H1 (cell line): ENCODE measurements around the gene AGAP1. TPM values are rescaled to one million over a fixed set of nuclear protein-coding genes. Genes with fewer than 3 reads are reported as not detected.

ENCODE experiments used
- CTCF ChIA-PET: fragments of 300-600 bp; sonication (Branson Sonifier 250); formaldehyde crosslinking; loops from one replicate; lab custom pipeline; 2021; ENCODE audit not compliant: partially characterized antibody; lab: Charles Lee
- POLR2A ChIA-PET: fragments of 300-600 bp; sonication (Branson Sonifier 250); formaldehyde crosslinking; loops from one replicate; lab custom pipeline; 2021; ENCODE audit warnings: inconsistent platforms; ENCODE audit not compliant: partially characterized antibody; lab: Charles Lee
- DNase-seq, 2 experiments: peaks; one replicate each; pipeline versions ENCODE4 v3.0.0 to v3.0.0-alpha.2; 2010 to 2022; ENCODE audit warnings: low spot score in 2 of 2, low read depth in 1 of 2, mixed read lengths in 1 of 2
- FAIRE-seq: peaks from 2 replicates; lab custom pipeline; 2011; peaks lifted over from hg19 to GRCh38; lab: Jason Lieb, UNC
- H2AFZ ChIP-seq: 2 replicates; pipeline ENCODE4 v1.8.1; 2012; ENCODE audit warnings: low read length, inconsistent platforms
- H2AK5ac ChIP-seq: 2 replicates; pipeline ENCODE4 v1.6.1; 2013; ENCODE audit warnings: low read depth, low read length
- H2BK120ac ChIP-seq: replicated peaks from 2 replicates; pipeline ENCODE3; 2013; ENCODE audit warnings: low read depth, low read length, inconsistent platforms
- H2BK12ac ChIP-seq: 2 replicates; pipeline ENCODE4 v1.6.1; 2013; ENCODE audit warnings: low read depth, low read length
- H2BK15ac ChIP-seq: 2 replicates; pipeline ENCODE4 v1.6.1; 2013; ENCODE audit warnings: low read length
- H2BK20ac ChIP-seq: 2 replicates; pipeline ENCODE4 v1.6.1; 2013; ENCODE audit warnings: low read length
- H2BK5ac ChIP-seq: 2 replicates; pipeline ENCODE4 v1.6.1; 2013; ENCODE audit warnings: low read depth, low read length
- H3K14ac ChIP-seq: 2 replicates; pipeline ENCODE4 v1.6.1; 2013; ENCODE audit warnings: inconsistent platforms; ENCODE audit not compliant: insufficient read length
- H3K18ac ChIP-seq: 2 replicates; pipeline ENCODE4 v1.6.1; 2013; ENCODE audit warnings: low read length; ENCODE audit errors: extremely low read depth
- H3K23ac ChIP-seq: 2 replicates; pipeline ENCODE4 v1.6.1; 2013; ENCODE audit warnings: inconsistent platforms; ENCODE audit not compliant: insufficient read length
- H3K23me2 ChIP-seq: 2 replicates; pipeline ENCODE4 v1.6.1; 2013; ENCODE audit warnings: low read depth, low read length
- H3K27ac ChIP-seq: 2 replicates; pipeline ENCODE4 v1.6.1; 2011; ENCODE audit warnings: low read depth, low read length, inconsistent platforms
- H3K27me3 ChIP-seq, 4 experiments: replicated peaks in 1 of 4; 1 replicate in 1 of 4; 2 replicates in 3 of 4; pipeline versions ENCODE4 v1.6.1 to v1.8.1; 2011 to 2013; ENCODE audit warnings: low read length in 3 of 4, mild to moderate bottlenecking in 3 of 4, inconsistent platforms in 2 of 4, mixed read lengths in 2 of 4, moderate library complexity in 1 of 4; ENCODE audit not compliant: control insufficient read depth in 3 of 4, insufficient read depth in 3 of 4; ENCODE audit errors: extremely low read depth in 1 of 4
- H3K36me3 ChIP-seq, 4 experiments: 2 replicates each; pipeline versions ENCODE4 v1.6.1 to v1.8.1; 2011 to 2013; ENCODE audit warnings: mild to moderate bottlenecking in 4 of 4, low read length in 3 of 4, moderate library complexity in 2 of 4, control low read depth in 1 of 4, inconsistent platforms in 1 of 4; ENCODE audit not compliant: insufficient read depth in 4 of 4, control insufficient read depth in 2 of 4
- H3K4ac ChIP-seq: replicated peaks from 2 replicates; pipeline ENCODE3; 2013; ENCODE audit warnings: low read length, low read depth, mixed read lengths, inconsistent platforms; ENCODE audit not compliant: insufficient read length
- H3K4me1 ChIP-seq, 4 experiments: replicated peaks in 1 of 4; 1 replicate in 1 of 4; 2 replicates in 3 of 4; pipeline versions ENCODE4 v1.6.1 to v1.8.1; 2011 to 2013; ENCODE audit warnings: low read length in 3 of 4, inconsistent platforms in 2 of 4, mixed read lengths in 1 of 4; ENCODE audit not compliant: insufficient read depth in 4 of 4, control insufficient read depth in 3 of 4
- H3K4me2 ChIP-seq, 2 experiments: 2 replicates each; pipeline versions ENCODE4 v1.6.1 to v1.8.1; 2011 to 2013; ENCODE audit warnings: low read depth in 2 of 2, low read length in 2 of 2, control low read depth in 1 of 2, inconsistent platforms in 1 of 2, mild to moderate bottlenecking in 1 of 2; ENCODE audit not compliant: insufficient read depth in 1 of 2
- H3K4me3 ChIP-seq, 4 experiments: fragments of 200-600, 300-600 bp in 1 of 4; sonication (generic), shearing (Covaris generic), sonication (Bioruptor Twin) in 1 of 4; 2 replicates each; pipeline versions ENCODE4 v1.5.1 to v1.8.1; 2011 to 2016; ENCODE audit warnings: low read length in 4 of 4, low read depth in 3 of 4, control low read depth in 2 of 4, inconsistent platforms in 2 of 4, mild to moderate bottlenecking in 2 of 4, mixed read lengths in 1 of 4, moderate library complexity in 1 of 4; ENCODE audit not compliant: insufficient read depth in 2 of 4; ENCODE audit errors: extremely low read depth in 1 of 4
- H3K56ac ChIP-seq: replicated peaks from 2 replicates; pipeline ENCODE3; 2013; ENCODE audit warnings: low read depth, mild to moderate bottlenecking, mixed read lengths, low read length, inconsistent platforms; ENCODE audit not compliant: insufficient read length
- H3K79me1 ChIP-seq: 2 replicates; pipeline ENCODE4 v1.6.1; 2013; ENCODE audit warnings: low read depth, low read length, control low read depth
- H3K79me2 ChIP-seq, 2 experiments: 2 replicates each; pipeline versions ENCODE4 v1.6.1 to v1.8.1; 2012 to 2013; ENCODE audit warnings: low read length in 2 of 2, mild to moderate bottlenecking in 2 of 2, inconsistent platforms in 1 of 2; ENCODE audit not compliant: insufficient read depth in 2 of 2, control insufficient read depth in 1 of 2
- H3K9ac ChIP-seq, 4 experiments: replicated peaks in 1 of 4; 1 replicate in 1 of 4; 2 replicates in 3 of 4; pipeline versions ENCODE4 v1.6.1 to v1.8.1; 2011 to 2013; ENCODE audit warnings: low read depth in 3 of 4, low read length in 3 of 4, control low read depth in 2 of 4, mild to moderate bottlenecking in 2 of 4, moderate library complexity in 2 of 4, inconsistent platforms in 1 of 4; ENCODE audit errors: extremely low read depth in 1 of 4
- H3K9me3 ChIP-seq, 2 experiments: 2 replicates each; pipeline versions ENCODE4 v1.6.1 to v1.8.1; 2012 to 2013; ENCODE audit warnings: mild to moderate bottlenecking in 2 of 2, moderate library complexity in 2 of 2, control low read depth in 1 of 2, inconsistent platforms in 1 of 2, low read depth in 1 of 2, low read length in 1 of 2, mixed read lengths in 1 of 2; ENCODE audit not compliant: insufficient read depth in 2 of 2
- H4K20me1 ChIP-seq, 2 experiments: replicated peaks in 1 of 2; 2 replicates each; pipeline versions ENCODE3 to v1.8.1; 2011 to 2013; ENCODE audit warnings: inconsistent platforms in 2 of 2, low read length in 2 of 2, mild to moderate bottlenecking in 1 of 2; ENCODE audit not compliant: insufficient read depth in 2 of 2, control insufficient read depth in 1 of 2
- H4K5ac ChIP-seq: 2 replicates; pipeline ENCODE4 v1.6.1; 2013; ENCODE audit warnings: low read length, low read depth, mixed read lengths, inconsistent platforms; ENCODE audit not compliant: insufficient read length
- H4K8ac ChIP-seq: 2 replicates; pipeline ENCODE4 v1.8.0; 2013; ENCODE audit warnings: mild to moderate bottlenecking, moderate library complexity, low read length, inconsistent platforms; ENCODE audit not compliant: insufficient read depth; ENCODE audit errors: extremely low read depth
- H4K91ac ChIP-seq: replicated peaks from 2 replicates; pipeline ENCODE3; 2013; ENCODE audit warnings: low read length, mixed read lengths, inconsistent platforms; ENCODE audit not compliant: insufficient read length
- CTBP2 ChIP-seq: IDR thresholded peaks from 2 replicates; pipeline ENCODE4 v1.7.0; 2011; ENCODE audit warnings: borderline replicate concordance, mild to moderate bottlenecking, moderate library complexity, mixed read lengths, low read length; ENCODE audit not compliant: insufficient read depth, insufficient read length
- EGR1 ChIP-seq: IDR thresholded peaks from 2 replicates; pipeline ENCODE4 v1.6.1; 2011; ENCODE audit warnings: low read depth, low read length, borderline replicate concordance
- EP300 ChIP-seq, 2 experiments: IDR thresholded peaks; 1 replicate in 1 of 2; 2 replicates in 1 of 2; pipeline ENCODE4 v1.6.1; 2011 to 2012; ENCODE audit warnings: low read depth in 2 of 2, low read length in 2 of 2, mild to moderate bottlenecking in 2 of 2, borderline replicate concordance in 1 of 2, inconsistent platforms in 1 of 2, moderate library complexity in 1 of 2
- MAX ChIP-seq: IDR thresholded peaks from 2 replicates; pipeline ENCODE4 v1.6.1; 2012; ENCODE audit warnings: inconsistent platforms
- PHF8 ChIP-seq: fragments of 200-600 bp; sonication (generic); conservative IDR thresholded peaks from 2 replicates; pipeline ENCODE4 v1.7.1; 2012; ENCODE audit warnings: low read depth, mild to moderate bottlenecking, inconsistent platforms, low read length, moderate library complexity
- POLR2AphosphoS5 ChIP-seq: IDR thresholded peaks from 2 replicates; pipeline ENCODE4 v1.6.1; 2011; ENCODE audit warnings: low read depth, low read length
- RFX5 ChIP-seq: IDR thresholded peaks from 2 replicates; pipeline ENCODE4 v1.6.1; 2011; ENCODE audit warnings: low read depth, low read length, improper control_type of control experiment, borderline replicate concordance
- RNF2 ChIP-seq: fragments of 200-900, 300-1000 bp; sonication (generic); IDR thresholded peaks from 2 replicates; pipeline ENCODE4 v1.7.1; 2016; ENCODE audit warnings: borderline replicate concordance, low read depth, mild to moderate bottlenecking, antibody characterized with exemption, low read length; ENCODE audit not compliant: poor library complexity, severe bottlenecking; ENCODE audit errors: missing control alignments
- WGBS, 2 experiments: shearing (Covaris generic) in 1 of 2; methylation state at CpG; one replicate each; pipeline versions ENCODE4 v1.1.6 to v1.1.7; 2013 to 2015; ENCODE audit warnings: low lambda C conversion rate in 2 of 2, mixed read lengths in 2 of 2, inconsistent platforms in 1 of 2, low coverage in 1 of 2, missing lambda C conversion rate in 1 of 2; ENCODE audit not compliant: insufficient replicate concordance in 2 of 2, insufficient coverage in 1 of 2, insufficient read length in 1 of 2; ENCODE audit errors: extremely low coverage in 1 of 2, missing lambda C conversion rate in 1 of 2; 5-methylcytosine and 5-hydroxymethylcytosine counted together
- polyA plus RNA-seq, 7 experiments: library from polyadenylated mRNA; depleted of rRNA in 3 of 7; stranded (reverse) in 5 of 7; unstranded in 2 of 7; fragments of >200 nt in 5 of 7; fragments of 200-250 nt in 2 of 7; gene quantifications; 1 replicate in 5 of 7; 2 replicates in 1 of 7; 4 replicates in 1 of 7; pipeline versions ENCODE4 v1.2.1 to v1.2.3, GENCODE V29; 2011 to 2013; ENCODE audit warnings: missing spikeins in 2 of 7, mixed read lengths in 2 of 7
- total RNA-seq: library from RNA; stranded (reverse); fragmentation: NEBNext Ultra II Directional; extraction: Animal tissue kit (Norgen Biotek cat#: 25700); gene quantifications from 2 replicates; pipeline ENCODE4 v1.2.1, GENCODE V29; 2021

The AGAP1 gene
- total and polyA plus RNA-seq, 2 of the 8 experiments (the other 6 are each of a cell fraction or from before 2014, with no cell fraction given), result 18.1 to 39.4 TPM

- TF ChIP-seq CTBP2 (no peak), RNF2 (no peak), EGR1 (no peak), POLR2AphosphoS5 (no peak), RFX5 (no peak), EP300 (IDR thresholded peaks at IDR 0.05; ENCODE audit: borderline replicate concordance in 1 of 2, low read depth in 2 of 2, low read length in 2 of 2) (no peak), PHF8 (no peak), MAX (no peak)
- H2BK15ac ChIP-seq, result no peak overlapping the region
- DNase-seq (no peak), FAIRE-seq (no peak)
- ChIA-PET POLR2A (interaction anchor here (0.6 kb wide), 1 partner anchor 137 kb away, joined by 3 read pairs; no protein-coding TSS in a partner anchor), CTCF (no interaction called here)
- peaks cover 10 to 85% of the 10 kb centered on the region in 2 experiments for H3K79me2 ChIP-seq
- H3K27me3 ChIP-seq, result no peaks in the 10 kb centered on the region
- no peak overlapping the region for H2AFZ ChIP-seq
- H4K5ac ChIP-seq, result no peak overlapping the region
- no peak overlapping the region for H2BK20ac ChIP-seq
- peaks cover 2 to 10% (median 7%) of the 10 kb centered on the region in 4 experiments; a peak in 6 of 7 replicates for H3K4me1 ChIP-seq
- no peak overlapping the region for H3K56ac ChIP-seq
- no peak overlapping the region; the same call in 1 of the 2 replicates for H3K27ac ChIP-seq
- H3K18ac ChIP-seq, result no peak overlapping the region
- 89% methylated on average over 17 of the region's 18 CpGs; no CpG with 5 or more reads in 1 of the 2 experiments for WGBS, 2 experiments
- H2AK5ac ChIP-seq, result peak overlapping the region; percentile 76
- no peak overlapping the region for H2BK120ac ChIP-seq
- H3K4ac ChIP-seq, result no peak overlapping the region
- H3K4me2 ChIP-seq, result no peak overlapping the region
- no peaks in the 10 kb centered on the region for H3K9me3 ChIP-seq
- no peak overlapping the region for H3K14ac ChIP-seq
- H2BK5ac ChIP-seq, result 0 out of 2 replicates have a peak overlapping the region, but pooled peaks have one; percentile 37
- no peaks in the 10 kb centered on the region for H3K23me2 ChIP-seq
- no peak overlapping the region for H4K8ac ChIP-seq
- H3K23ac ChIP-seq, result no peak overlapping the region
- H3K36me3 ChIP-seq, result no peaks in the 10 kb centered on the region
- peaks cover 18% of the 10 kb centered on the region for H3K79me1 ChIP-seq
- H4K20me1 ChIP-seq, result peaks cover 5 to 12% of the 10 kb centered on the region in 2 experiments
- no peak overlapping the region for H4K91ac ChIP-seq
- no peak overlapping the region for H3K4me3 ChIP-seq
- no peak overlapping the region; the same call in 1 of the 2 replicates for H2BK12ac ChIP-seq
- H3K9ac ChIP-seq, result no peak overlapping the region
Measured at GRCh38 chr2:235523486-235524150, 29.8 kb downstream of the AGAP1 start.
